Measurements from ENCODE around the gene GRK3.

GRK3 gene

GRCh38 chr22:25736378-25737011 lies 172.0 kb downstream of the GRK3 start:
- DNase-seq (ENCODE audit: low spot score): no peak

DNA sequence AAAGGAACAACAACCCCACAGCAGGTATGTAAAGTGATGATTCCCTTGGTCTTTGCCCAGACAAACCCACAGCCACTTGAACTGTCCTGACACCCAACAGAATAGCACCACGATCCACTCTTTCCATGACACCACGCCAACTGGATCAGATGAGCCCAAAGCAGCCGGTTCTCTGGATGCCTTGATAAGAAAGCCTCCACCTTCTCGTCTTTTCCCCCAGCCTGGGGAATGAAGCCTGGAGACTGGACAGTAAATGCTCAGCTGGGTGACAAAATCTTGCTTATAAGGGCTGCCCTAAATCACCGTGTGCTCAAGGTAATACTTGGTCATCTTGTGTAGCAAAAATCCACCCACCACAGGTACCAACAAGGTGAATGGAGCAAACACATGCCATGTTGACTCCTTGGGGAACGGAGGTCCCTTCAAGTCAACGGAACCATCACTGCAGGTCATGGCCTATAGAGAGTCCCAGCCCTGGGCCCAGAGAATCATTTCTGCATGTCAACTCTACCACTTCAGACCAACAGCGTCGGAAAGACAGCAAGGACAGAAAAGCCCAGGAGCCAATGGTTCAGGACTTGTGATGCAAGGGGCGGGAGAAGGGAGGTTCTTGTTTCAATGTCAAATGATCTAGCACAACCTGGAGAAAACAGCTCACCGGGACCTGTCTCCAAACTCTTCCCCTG lies 175.3 kb downstream of the GRK3 start:
- DNase-seq (ENCODE audit: low spot score): no peak

DNA sequence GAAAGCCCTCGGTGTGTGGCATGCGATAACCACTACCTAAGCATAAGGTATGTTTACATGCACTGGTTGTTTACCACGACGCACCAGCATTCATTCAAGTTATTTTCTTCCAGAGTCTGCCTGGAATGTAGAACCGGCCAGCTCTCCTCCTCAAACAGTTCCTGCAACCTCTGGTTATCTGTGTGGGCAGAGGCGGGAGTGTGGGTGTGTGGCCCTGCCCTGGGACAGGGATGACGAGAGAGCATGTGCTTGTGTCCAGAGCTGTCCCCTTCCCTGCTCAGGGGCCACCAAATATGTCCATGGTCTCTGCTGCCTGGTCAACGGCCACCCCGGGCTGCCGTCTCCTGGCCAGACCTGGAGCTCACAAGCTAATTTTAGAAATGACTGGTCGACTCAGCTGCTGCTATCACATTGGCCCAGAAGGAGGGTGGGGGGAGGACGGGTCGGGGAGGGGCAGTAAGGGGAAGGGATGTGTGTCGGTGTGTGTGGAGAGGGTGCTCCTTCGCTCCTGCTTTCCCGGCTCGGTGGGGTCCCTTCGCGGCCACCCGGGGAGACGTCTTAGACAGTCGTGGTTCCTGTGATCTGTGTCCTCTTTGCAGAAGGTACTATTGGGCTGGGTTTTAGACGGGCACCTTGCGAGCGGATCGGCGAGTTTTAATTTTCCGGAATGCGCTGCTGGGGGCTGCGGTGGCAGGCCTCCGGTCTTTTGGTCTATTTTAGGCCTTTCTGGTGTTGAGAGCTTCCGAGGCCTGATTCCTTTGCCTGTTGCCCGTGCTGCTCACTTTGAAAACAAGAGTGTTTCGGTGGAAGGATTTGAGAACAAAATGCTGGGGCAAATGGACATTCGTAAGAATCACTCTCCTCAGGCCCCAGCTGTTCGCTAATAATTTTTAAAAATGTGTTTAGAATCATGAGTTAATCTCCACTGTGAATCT lies 177.5 kb downstream of the GRK3 start, which contains the start of gene MYO18B:
TSS of gene MYO18B (plus strand) at position 497 of the 935 bp plus-strand sequence. CDS start 18,905 bp downstream, outside the sequence.
- DNase-seq (ENCODE audit: low spot score): no peak

DNA sequence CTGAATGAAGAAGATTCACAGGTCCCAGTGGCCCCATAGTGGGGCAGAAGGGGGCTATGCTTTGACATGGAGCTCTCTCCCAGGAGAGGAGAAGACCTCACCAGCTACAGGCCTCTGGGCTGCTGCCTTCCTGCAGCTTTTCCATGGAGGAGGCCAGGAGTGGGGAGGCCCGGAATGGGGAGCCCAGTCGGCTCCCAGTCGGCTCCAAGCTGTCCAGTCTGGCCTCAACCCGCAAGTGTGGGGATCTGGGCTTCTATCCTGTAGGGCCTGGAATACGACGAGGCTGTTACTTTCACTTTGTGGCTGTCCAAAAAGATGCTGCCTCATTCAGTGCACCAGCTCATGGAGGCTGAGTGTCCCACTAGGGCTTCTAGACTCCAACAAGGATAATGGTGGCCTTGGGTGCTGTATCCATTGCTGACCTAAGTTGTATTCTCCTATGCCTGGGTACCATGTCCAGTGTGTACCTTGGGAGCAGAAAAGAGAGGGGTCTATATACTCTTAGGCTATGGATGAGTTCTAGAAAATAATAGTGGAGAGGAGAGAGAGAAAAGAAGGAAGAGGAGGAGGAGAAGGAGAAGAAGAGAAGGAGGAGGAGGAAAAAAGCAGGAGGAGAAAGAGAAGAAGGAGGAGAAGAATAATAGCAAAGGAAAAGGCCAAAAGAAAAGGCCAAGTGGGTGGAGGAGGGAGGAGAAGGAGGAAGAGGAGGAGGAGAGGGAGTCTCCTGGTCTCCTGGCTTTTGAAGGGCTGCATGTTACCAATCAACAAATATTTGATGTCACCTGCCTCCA lies 178.6 kb downstream of the GRK3 start:
- DNase-seq (ENCODE audit: low spot score): no peak

DNA sequence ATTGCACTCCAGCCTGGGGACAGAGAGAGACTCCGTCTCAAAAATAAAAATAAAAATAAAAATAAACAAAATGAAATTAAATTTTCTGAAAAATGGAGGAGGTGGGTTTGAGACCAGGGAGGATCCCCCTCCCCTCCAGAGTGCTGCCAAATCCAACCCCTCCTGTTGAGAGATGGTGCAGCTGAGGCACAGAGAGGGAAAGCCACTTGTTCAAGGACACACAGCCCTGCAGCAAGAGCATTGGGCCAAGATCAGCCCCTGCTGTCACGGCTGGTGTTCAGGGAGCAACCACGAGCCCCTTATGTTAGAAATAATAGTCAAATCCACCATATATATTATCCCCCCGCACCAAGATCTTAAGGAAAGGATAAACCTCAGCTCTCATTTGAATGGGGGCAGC lies 180.2 kb downstream of the GRK3 start:
- DNase-seq (ENCODE audit: low spot score): no peak

GRCh38 chr22:25745341-25746011 lies 181.0 kb downstream of the GRK3 start:
- DNase-seq (ENCODE audit: low spot score): no peak

- no peak for DNase-seq (ENCODE audit: low spot score)
These were observed 181.5 kb downstream of the GRK3 start for GRCh38 chr22:25746012-25746373.

GRCh38 chr22:25747245-25747944 lies 182.9 kb downstream of the GRK3 start:
- no peak for DNase-seq (ENCODE audit: low spot score)

- DNase-seq (ENCODE audit: low spot score): no peak
These were observed 183.7 kb downstream of the GRK3 start for GRCh38 chr22:25748140-25748539.

DNA sequence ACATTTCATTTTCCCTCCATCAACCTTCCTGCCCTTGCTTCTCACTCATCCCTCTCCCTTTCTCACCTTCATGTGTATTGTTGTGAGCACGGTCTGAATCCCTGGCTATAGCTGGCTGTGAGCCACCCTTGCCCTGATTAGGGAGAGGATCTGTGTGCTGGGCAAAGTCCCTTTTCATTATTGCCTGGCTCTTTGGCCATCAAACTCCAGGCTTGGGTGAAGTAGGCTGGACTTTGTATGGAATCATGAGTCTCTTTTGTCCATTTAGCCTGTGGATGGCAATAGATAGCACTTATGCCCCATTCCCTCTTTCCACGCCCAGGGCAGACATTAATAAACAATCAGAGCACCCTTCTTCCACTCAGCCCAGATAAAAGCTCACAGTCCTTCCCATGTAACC lies 184.2 kb downstream of the GRK3 start:
- no peak for DNase-seq (ENCODE audit: low spot score)

DNA sequence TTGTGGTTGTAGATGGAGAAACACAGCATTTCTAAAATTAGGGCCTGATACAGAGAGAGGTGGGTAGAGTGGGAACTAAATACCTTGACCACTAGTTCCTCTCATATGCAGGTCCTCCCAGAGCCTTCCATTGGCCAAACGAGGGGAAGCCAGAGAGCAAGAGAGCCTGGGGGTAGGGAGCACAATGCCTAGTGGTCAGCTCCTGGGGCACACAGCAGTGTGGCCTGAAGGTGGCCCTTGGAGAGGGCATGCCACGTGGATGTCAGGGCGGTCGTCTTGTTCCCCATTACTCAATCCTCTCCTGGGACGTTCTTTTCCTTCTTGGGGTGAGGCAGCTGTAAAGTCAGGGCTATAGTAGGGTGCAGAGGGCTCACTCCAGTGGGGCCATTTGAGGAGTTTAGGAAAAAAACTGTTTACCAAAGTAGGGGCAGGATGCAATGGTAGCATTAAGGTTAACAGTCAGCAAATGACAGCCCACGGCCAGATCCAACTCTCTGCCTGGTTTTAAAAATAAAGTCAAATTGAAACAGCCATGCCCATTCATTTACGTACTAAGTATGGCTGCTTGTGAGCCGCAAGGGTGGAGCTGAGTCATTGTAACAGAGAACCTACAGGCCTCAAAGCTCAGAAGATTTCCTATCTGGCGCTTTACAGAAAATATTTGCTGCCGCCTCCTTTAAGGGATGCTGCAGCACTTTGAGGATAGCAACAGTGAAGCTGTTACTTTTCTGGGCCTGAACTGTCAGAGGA lies 185.1 kb downstream of the GRK3 start:
- no peak for DNase-seq (ENCODE audit: low spot score)

- no peak for DNase-seq (ENCODE audit: low spot score)
These were observed 186.2 kb downstream of the GRK3 start for GRCh38 chr22:25750569-25751173.

DNA sequence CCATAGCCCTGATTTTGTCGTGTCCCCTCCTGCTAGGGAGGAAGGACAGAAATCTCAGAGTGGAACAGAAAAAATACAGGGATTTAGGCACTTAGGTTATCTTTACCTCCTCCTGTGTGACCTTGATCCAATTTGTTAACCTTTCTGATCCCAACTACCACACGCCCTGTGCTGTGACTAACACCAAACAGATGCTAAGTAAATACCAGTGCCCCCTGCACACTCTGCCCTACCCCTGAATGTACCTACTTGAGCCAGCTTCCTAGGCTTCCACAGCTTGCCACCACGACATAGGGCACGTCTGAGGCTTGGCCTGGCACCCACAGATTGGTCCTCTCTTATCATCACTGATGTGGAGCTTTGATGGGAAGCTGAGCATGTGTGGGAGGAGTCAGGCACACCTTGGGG lies 186.7 kb downstream of the GRK3 start:
- no peak for DNase-seq (ENCODE audit: low spot score)

GRCh38 chr22:25752615-25753214 lies 188.2 kb downstream of the GRK3 start:
- DNase-seq (ENCODE audit: low spot score): no peak

- DNase-seq (ENCODE audit: low spot score): no peak
These were observed 188.8 kb downstream of the GRK3 start for GRCh38 chr22:25753252-25753651.

DNA sequence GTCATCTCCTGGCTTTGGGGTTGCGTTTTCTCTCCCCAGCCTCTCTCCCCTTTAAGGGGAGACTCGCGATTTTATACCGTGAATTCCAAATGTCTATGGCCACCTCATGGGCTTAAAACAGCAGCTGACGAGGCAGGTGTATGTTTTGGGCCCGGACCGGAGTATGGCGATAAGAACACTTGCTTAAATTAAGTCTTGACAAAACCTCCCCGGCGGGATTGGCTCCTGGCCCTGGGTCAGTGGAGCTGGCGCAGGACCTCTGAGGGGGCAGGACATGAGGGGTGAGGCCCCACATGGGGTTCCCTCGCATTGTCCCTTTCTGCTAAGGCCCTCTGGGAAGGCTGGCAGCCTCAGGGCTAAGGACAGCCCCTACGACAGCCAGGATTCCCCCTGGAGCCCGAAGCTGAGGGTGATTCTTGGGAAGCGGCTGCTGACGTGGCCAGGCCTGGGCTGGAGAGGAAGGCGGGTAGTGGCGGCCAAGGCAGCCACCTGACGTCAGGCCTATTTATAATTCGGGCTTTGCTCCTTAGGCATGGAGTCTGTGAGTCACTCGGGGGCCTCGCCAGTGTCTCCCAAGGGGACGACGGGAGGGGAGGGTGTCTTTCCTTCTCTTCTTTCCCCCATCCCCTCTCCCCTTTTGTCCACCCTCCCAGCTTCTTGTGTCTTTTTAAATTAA lies 190.2 kb downstream of the GRK3 start:
- DNase-seq (ENCODE audit: low spot score): no peak

DNA sequence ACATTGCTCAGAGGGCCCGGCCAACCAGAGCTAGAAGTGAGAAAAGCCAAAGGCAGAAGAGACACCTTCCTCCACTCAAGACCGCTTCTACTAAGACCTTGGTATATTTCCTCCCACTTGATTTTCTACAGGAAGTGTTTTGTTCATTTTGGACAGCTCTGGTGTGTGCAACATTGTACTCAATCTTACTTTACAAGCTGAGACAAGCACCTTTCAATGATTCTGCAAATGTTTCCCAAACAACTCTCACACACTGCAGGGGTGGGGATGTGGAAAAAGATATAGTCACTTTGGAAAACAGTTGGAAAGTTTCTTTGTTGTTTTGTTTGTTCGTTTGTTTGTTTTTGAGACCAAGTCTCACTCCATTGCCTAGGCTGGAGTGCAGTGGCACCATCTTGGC lies 193.2 kb downstream of the GRK3 start:
- no peak for DNase-seq (ENCODE audit: low spot score)

DNA sequence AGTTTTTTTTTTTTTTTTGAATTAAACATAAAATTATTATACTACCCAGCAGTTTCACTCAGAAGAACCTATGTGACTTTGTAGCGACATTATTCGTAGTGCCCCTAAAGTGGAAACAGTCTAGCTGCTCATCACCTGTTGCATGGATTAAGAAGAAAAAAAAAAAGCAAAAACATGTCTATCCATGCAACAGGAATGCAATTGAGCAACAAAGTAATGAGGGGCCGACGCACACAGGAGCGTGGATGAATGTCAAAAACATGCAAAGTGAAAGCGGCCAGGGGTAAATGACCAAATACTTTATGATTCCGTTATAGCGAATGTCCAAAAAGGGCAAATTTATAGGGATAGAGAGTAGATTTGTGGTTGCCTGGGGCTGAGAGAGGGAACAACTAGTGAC lies 193.8 kb downstream of the GRK3 start:
- DNase-seq (ENCODE audit: low spot score): no peak

DNA sequence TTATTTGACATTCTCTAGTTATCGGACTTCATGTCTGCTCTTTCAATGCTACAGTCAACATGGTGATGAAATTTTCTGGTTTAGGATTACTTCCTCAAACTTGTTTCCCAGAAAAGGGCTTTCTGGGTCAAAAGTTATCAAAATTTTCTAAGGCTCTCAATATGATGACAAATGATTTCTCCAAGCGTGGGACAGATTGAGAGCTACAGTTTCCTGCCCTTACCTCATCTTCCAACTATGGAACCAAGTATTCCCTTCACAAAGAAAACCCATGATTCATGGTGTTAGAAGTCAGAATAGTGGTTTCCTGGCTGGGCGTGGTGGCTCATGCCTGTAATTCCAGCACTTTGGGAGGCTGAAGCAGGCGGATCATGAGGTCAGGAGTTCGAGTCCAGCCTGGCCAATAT lies 195.4 kb downstream of the GRK3 start:
- no peak for DNase-seq (ENCODE audit: low spot score)
